K562 (cell line): ENCODE data around the gene CTPS2.

Source experiments
- DDX20 ChIP-seq: fragments of 450-650 bp; IDR thresholded peaks from 2 replicates; pipeline ENCODE4 v1.6.1; 2016; ENCODE audit warnings: missing genetic modification characterization, low read depth, mild to moderate bottlenecking, missing compliant biosample characterization, moderate library complexity
- HLTF ChIP-seq: fragments of 450-650 bp; IDR thresholded peaks from 2 replicates; pipeline ENCODE4 v1.6.1; 2016
- ZBTB8A ChIP-seq: fragments of 450-650 bp; IDR thresholded peaks from 2 replicates; pipeline ENCODE4 v1.6.1; 2018; ENCODE audit warnings: mild to moderate bottlenecking, moderate library complexity; ENCODE audit not compliant: partially characterized antibody
- TF ChIP-seq, protein P1 (sequence below): fragments of 450-650 bp; IDR thresholded peaks from 2 replicates; pipeline ENCODE4 v1.7.1; 2018; ENCODE audit warnings: mild to moderate bottlenecking, low read depth; ENCODE audit not compliant: partially characterized antibody
- TF ChIP-seq, protein P2 (sequence below): fragments of 250-450 bp; sonication (Bioruptor Pico); IDR thresholded peaks from 2 replicates; pipeline ENCODE4 v1.8.0; 2021; ENCODE audit warnings: moderate library complexity, mild to moderate bottlenecking, inconsistent platforms

DNA sequence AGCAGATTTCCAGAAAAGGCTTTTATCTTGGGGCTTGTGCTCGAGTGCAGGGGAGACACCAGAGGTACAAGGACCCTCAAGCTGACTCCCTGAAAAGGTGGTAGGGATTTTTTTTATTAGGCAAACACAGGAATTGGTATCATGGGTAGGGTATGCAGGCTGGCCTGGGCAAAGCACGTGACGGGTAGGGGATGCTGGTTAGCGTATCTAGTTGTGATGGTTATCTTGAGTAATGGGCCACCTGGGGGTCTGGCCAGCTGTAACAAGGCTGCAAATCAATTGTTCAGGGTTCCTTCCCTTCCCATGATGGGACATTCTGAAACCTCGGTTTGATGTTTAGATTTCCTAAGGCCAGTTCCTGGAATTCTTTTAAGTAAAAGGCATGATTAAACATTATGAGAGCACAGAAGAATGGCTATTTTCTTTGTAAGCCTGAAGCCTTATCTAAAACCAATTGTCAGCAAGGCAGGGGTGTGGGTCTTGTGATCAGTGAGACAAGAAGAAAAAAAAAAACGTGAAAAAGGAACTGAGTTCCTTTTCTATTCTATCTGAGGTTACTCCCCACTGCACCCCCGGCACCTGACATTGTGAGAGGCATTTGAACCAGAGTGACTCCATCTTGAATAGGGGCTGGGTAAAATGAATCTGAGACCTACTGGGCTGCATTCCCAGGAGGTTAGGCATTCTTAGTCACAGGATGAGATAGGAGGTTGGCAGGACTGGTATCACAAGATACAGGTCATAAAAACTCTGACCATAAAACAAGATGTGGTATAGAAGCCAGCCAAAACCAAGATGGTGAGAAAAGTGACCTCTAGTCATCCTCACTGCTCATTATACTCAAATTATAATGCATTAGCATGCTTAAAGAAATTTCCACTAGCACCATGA, 126.7 kb downstream of the CTPS2 start:
- TF ChIP-seq ZBTB8A (no peak), HLTF (no peak), DDX20 (tag) (peak; percentile 90)
- TF ChIP-seq, protein P1, sequence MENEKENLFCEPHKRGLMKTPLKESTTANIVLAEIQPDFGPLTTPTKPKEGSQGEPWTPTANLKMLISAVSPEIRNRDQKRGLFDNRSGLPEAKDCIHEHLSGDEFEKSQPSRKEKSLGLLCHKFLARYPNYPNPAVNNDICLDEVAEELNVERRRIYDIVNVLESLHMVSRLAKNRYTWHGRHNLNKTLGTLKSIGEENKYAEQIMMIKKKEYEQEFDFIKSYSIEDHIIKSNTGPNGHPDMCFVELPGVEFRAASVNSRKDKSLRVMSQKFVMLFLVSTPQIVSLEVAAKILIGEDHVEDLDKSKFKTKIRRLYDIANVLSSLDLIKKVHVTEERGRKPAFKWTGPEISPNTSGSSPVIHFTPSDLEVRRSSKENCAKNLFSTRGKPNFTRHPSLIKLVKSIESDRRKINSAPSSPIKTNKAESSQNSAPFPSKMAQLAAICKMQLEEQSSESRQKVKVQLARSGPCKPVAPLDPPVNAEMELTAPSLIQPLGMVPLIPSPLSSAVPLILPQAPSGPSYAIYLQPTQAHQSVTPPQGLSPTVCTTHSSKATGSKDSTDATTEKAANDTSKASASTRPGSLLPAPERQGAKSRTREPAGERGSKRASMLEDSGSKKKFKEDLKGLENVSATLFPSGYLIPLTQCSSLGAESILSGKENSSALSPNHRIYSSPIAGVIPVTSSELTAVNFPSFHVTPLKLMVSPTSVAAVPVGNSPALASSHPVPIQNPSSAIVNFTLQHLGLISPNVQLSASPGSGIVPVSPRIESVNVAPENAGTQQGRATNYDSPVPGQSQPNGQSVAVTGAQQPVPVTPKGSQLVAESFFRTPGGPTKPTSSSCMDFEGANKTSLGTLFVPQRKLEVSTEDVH, result no peak
- TF ChIP-seq, protein P2, sequence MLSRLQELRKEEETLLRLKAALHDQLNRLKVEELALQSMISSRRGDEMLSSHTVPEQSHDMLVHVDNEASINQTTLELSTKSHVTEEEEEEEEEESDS (CRISPR knock-in tag), result no peak
